GM18502 (cell line): ENCODE measurements around the gene MLPH.

Experiments used
- ATAC-seq: cut with Tn5 transposase; IDR thresholded peaks from one replicate; pipeline ENCODE4 v1.9.1; 2021; ENCODE audit warnings: mild to moderate bottlenecking; ENCODE audit not compliant: unreplicated experiment, poor library complexity

MLPH gene

GRCh38 chr2:237514474-237515130 is 27.6 kb downstream of the MLPH start:
- ATAC-seq, result no peak

- no peak for ATAC-seq
Measured at GRCh38 chr2:237515166-237515565, 28.1 kb downstream of the MLPH start.

GRCh38 chr2:237515621-237516275 is 28.7 kb downstream of the MLPH start:
- ATAC-seq, result no peak

GRCh38 chr2:237517163-237517562 is 30.1 kb downstream of the MLPH start:
- ATAC-seq, result no peak

- no peak for ATAC-seq
Measured at GRCh38 chr2:237517990-237518389, 30.9 kb downstream of the MLPH start.

- ATAC-seq, result no peak
Measured at GRCh38 chr2:237519506-237520245, 32.6 kb downstream of the MLPH start.

- ATAC-seq, result no peak
Measured at GRCh38 chr2:237520290-237520689, 33.2 kb downstream of the MLPH start.

GRCh38 chr2:237524631-237525030 is 37.6 kb downstream of the MLPH start:
- no peak for ATAC-seq

GRCh38 chr2:237525559-237526157 is 38.6 kb downstream of the MLPH start:
- no peak for ATAC-seq

GRCh38 chr2:237527233-237527632 is 40.2 kb downstream of the MLPH start:
- no peak for ATAC-seq

- no peak for ATAC-seq
Measured at GRCh38 chr2:237527766-237528165, 40.7 kb downstream of the MLPH start.

GRCh38 chr2:237529452-237530402 is 42.7 kb downstream of the MLPH start:
- ATAC-seq, result peak; percentile 92

GRCh38 chr2:237530472-237531433 is 43.7 kb downstream of the MLPH start:
- no peak for ATAC-seq

- ATAC-seq, result no peak
Measured at GRCh38 chr2:237532160-237532559, 45.1 kb downstream of the MLPH start.

- no peak for ATAC-seq
Measured at GRCh38 chr2:237533668-237534161, 46.7 kb downstream of the MLPH start.

GRCh38 chr2:237534380-237534779 is 47.3 kb downstream of the MLPH start:
- ATAC-seq, result no peak

- no peak for ATAC-seq
Measured at GRCh38 chr2:237535385-237536082, 48.5 kb downstream of the MLPH start.

GRCh38 chr2:237536083-237536415 is 49.0 kb downstream of the MLPH start:
- no peak for ATAC-seq
